GM18498 (cell line): ENCODE measurements around the gene SIGLEC14.
"Not testable (repeated sequence)": the region's sequence is repeated elsewhere in the genome, so short reads cannot be mapped to it uniquely, and the experiment has no call there.

Experiments
- ATAC-seq: cut with Tn5 transposase; IDR thresholded peaks from one replicate; pipeline ENCODE4 v1.9.1; 2021; ENCODE audit warnings: mild to moderate bottlenecking, moderate library complexity; ENCODE audit not compliant: unreplicated experiment

SIGLEC14 gene

GRCh38 chr19:51646730-51647129 is at the start of gene SIGLEC14:
TSS of gene SIGLEC14 (minus strand) at chr19:51646825. CDS start at chr19:51646759, 66 bp downstream.
- ATAC-seq = not testable (repeated sequence)

DNA sequence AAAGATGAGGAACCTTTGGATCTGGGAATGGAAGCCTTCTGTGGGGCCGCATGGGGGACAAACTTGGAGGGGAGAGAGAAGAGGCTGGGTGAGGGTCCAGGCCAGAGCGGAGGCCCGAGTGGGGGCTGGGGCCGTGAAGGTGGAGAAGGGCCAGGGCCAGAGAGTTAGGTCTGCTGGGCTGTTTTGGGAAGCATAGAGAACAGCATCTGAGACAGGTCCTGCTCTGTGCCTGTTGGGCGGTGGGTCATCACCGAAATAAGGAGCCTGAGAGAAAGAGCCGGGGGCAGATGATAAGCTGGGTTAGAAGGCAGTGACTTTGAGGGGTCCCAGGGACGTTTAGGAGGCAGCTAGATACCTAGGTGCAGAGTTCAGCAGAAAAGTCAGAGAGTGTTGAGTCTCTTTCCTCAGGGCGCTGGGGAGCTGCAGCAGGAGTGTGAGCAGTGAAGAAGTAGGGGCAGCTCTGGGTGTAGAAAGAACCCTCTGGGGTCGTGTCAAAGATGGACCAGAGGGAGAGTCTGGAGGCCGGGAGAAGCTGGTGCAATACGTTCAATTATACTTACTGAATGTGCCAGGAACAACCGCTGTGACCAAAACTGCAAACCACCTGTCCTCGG is 49.2 kb upstream of the SIGLEC14 start:
- no peak for ATAC-seq

- no peak for ATAC-seq
These were observed 48.5 kb upstream of the SIGLEC14 start for GRCh38 chr19:51695088-51695487.

DNA sequence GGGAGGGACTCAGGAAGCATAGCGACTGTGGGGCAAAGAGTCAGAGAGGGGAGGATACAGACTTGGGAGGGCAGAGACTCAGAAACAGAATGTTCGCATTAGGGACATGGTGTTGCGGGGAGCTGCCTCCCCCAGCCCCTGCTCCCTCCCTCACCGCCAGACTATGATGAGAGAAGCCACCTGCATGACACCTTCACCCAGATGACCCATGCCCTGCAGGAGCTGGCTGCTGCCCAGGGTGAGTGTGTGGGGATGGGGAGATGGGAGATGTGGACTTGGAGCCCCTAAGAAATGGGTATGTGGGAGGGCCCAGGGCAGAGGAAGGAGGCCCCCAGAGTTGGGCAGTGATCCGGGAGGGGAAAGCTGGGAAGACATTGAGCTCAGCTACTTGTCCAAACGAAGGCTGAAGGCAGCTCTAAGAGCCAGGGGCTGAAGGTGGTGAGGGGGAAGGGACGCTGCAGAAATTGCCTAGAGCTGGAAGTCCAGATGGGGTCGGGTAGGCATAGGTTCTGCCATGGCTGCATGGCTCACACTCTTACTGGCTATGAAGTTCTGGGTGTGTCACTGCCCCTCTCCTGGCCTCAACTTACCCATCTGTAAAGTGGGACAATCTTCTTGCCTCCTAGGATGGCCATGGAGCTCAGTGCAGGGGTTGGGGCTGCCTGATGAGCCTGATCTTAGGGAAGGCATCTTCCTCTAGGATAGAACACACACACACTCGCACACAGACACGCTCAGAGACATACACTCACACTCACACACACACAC is 47.9 kb upstream of the SIGLEC14 start:
- ATAC-seq = no peak

DNA sequence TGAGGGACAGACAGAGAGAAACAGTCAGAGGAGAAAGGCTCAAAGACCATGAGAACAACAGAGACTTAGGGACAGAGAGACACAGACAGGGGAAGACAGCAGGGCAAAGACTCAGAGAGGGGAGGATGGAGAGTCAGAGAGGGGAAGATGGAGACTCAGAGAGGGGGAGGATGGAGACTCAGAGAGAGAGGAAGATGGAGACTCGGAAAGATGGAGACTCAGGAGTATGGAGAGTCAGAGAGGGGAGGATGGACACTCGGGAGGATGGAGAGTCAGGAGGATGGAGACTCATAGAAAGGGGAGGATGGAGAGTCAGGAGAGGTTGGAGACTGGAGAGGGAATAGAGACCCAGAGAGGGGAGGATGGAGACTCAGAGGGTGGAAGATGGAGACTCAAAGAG is 47.2 kb upstream of the SIGLEC14 start:
- no peak for ATAC-seq

- no peak for ATAC-seq
These were observed 46.6 kb upstream of the SIGLEC14 start, which contains the start of gene SPACA6 for GRCh38 chr19:51693260-51693659. TSS of gene SPACA6 (plus strand) at chr19:51693330. CDS start at chr19:51693527, 197 bp downstream.

DNA sequence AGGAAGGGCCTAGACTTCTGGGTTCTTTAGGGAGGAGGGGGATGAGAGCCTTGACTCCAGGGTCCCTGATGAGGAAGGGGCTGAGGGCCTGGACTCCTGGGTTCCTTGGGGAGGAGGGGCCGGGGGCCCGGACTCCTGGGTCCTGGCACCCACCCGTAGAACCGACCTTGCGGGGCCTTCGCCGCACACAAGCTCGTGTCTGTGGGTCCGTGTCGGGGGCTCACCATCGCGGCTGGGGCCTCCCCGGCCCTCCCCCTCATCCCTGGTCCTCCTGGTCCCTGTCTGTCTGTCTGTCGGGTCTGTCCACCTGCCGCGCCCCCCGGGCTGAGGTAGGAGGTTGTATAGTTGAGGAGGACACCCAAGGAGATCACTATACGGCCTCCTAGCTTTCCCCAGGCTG is 45.8 kb upstream of the SIGLEC14 start:
- ATAC-seq = no peak

GRCh38 chr19:51691584-51692428 is 45.2 kb upstream of the SIGLEC14 start:
- ATAC-seq = no peak

DNA sequence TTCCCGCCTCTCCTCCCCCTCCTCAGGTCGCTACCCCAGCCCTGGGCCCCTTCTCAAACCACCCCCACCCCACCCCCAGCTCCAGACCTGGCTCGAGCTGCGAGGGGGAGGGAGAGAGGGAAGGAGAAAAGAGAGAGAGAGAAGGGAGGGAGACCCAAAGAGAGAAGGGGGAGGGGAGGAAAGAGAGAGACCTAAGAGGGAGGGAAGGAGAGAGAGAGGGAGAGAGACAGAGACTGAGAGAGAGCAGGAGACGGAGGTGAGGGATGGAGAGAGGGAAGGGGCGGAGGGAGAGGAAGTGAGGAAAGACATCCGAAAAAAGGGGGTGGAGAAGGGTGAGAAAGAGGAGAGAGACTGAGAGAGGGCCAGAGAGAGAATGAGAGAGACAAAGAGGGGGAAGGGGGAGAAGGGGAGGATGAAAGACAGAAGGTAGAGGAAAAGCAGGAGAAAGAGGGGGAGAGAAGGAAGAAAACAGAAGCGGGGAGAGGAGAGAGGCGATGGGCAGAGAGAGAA is 44.5 kb upstream of the SIGLEC14 start:
- no peak for ATAC-seq

DNA sequence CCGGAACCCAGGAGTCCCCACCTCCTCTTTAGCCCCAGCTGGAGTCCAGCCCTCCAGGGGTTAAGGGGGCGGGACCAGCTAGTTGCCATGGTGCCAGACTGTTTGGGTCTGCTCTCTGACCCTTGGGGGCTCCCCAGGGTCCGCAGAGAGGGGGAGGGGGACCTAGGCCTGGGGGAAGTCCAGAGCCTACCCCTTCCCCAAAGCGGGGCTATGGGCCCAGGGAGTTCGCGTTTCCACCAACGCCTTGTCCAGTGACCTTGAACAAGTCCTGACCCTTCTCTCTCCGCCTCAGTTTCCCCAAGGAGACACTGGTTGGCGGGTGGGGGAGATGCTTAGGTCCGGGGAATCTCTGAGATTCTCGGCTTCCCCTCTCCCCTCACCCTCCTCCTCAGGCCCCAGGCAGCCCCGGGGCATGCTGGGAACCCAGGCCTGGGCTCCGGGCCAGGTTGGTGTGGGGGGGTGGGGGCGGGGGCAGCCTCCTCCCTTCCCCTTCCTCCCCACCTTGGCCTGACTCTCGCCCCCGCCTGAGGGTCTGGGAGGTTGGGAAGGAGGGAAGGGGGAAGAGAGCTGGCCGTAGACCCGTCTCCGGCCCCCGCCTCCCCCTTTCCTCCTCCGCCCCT is 43.9 kb upstream of the SIGLEC14 start:
- no peak for ATAC-seq

DNA sequence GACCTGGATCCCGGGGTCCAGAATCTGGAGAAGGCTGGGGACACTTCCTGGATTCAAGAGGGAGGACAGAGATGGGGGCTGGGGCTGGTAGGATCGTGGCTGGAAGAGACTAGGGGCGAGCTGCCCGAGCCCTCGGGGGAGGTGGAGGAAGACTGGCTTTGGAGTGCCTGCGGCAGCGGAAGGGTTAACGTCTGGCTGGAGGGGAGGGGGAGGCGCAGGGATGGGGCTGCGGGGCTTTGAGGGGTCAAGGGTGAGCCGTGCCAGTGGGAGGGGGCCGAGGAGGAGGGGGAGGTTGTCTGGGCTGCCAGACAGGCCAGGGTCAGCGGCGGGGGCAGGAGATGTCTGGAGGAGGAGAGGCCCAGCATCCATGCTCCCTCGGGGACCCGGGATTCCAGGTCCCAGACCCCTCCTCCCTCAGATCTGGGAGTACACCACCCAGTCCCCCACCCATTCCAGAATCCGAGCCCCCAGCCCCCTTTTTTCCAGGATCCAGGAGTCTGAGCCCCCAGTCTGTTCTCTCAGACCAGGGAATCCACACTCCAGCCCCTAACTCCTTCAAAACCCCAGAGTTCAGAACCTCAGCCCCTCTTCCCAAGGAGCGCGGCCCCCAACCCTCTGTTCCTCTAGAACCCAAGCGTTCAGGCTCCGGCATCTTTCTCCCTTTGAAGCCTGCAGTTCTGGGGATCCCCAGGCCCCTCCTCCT is 43.3 kb upstream of the SIGLEC14 start:
- no peak for ATAC-seq

GRCh38 chr19:51688671-51689571 is 42.3 kb upstream of the SIGLEC14 start:
- no peak for ATAC-seq

DNA sequence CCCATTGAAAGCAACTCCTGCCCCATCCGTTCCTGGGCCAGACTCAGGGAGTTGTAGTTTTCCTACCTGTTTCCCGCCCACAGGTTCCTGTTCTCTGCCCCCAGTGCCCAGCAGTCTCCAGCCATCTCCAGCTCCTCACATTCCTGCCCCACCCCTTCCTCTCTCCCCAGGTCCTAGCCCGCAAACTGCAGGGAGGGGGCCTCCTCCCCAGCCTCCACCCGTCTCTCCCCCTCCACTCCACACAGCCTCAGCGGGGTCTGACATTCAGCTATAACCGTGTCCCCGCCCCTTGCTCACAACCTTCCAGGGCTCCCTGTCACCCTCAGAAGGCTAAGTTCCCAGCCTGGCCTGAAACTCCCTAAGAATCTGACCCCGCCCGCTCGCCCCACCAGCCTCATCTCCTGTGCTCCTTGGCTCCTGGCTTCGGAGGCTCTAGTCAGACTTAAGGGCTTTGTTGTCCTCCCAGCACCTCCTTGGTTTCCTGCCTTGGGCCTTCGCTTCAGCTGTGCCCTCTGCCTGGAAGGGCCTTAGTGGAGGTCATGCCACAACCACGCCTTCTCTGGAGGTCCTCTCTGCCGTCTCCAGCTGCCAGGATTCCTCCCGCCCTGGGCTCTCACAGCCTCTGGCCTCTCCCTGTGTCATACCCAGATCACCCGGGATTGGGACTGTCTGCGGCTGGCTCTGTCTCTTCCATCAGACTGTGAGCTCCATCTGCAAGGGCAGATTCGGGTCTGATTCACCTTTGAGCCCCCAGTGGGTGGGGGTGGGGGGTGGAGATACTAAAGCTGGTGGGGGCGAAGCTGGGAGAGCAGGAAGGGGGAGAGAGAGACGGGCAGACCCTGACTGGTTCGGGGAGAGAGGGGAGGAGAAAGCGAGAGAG is 41.4 kb upstream of the SIGLEC14 start:
- no peak for ATAC-seq

GRCh38 chr19:51686171-51686570 is 39.5 kb upstream of the SIGLEC14 start:
- no peak for ATAC-seq

DNA sequence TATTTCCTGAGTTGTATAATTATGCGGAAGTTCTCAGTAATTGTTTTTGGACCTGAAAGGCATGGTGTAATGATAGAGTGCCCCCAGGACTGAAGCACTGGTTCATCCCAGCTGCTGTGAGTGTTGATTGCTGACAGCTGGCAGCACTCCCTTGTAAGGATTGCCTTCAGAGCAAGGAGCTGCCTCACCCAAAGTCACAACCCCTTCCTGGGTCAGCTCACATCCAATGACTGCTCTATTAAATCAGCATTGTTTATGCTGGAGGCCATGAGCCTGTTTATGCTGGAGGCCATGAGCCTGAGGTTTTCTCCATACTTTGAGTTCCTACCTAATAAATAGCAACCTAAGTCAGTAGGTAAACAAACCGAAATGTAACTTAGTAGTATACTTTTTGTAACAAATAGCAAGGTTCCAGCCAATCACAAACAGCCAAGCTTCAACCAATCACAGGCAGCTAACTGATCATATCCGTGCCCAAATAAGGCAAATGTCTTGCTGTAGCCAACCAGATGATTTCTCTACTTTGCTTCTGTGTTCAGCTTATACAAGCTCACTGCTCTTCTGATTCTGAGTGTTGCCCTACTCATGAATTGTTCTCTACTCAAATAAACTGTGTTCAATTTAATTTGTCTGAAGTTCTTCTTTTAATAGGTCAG is 34.8 kb upstream of the SIGLEC14 start:
- no peak for ATAC-seq

DNA sequence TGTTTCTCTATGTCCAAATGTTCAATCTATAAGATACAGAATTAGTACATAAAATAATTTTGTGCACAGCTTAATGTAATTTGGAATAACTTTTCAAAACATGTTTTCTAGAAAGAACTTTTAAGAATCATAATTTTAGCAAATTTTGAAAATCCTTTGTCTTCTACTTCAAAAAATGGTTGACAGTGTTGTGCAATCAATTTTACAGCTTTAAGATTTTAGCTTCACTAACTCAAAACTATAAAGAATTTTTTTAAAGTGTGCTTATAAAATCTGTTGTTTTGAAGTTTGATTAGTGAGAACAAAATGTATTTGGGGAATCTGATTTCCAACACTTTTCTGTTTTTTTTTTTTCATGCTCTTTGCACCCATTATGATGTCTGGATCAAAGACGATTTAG is 33.8 kb upstream of the SIGLEC14 start:
- ATAC-seq = no peak

GRCh38 chr19:51676566-51677083 is 30.0 kb upstream of the SIGLEC14 start:
- no peak for ATAC-seq
